ENCODE results near the gene IGFL2.
"Not testable (repeated sequence)": the region's sequence is repeated elsewhere in the genome, so short reads cannot be mapped to it uniquely, and the experiment has no call there.

The IGFL2 gene

GRCh38 chr19:46189971-46190888 is 42.2 kb downstream of the IGFL2 start:
- no peak for DNase-seq (ENCODE audit: low read depth)

DNA sequence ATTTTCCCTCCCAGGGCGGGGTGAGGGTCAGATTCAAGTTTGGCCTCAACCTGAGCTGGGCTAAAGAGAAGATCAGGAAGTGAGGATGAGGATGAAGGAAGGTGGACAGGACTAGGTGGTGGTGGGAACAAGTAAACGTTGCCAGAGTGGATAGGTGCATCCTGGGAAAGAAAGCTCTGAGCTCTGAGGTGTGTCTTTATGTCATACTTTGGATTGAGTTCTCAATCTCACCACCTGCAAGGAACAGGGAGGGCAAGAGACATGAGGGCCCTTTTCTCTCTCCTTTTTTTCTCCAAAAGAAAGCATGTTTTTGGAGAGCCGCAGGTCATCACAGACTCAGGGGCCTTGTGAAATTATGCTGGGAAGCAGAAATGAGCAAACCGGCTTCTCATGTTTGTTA is 43.3 kb downstream of the IGFL2 start:
- DNase-seq (ENCODE audit: low read depth) = no peak

DNA sequence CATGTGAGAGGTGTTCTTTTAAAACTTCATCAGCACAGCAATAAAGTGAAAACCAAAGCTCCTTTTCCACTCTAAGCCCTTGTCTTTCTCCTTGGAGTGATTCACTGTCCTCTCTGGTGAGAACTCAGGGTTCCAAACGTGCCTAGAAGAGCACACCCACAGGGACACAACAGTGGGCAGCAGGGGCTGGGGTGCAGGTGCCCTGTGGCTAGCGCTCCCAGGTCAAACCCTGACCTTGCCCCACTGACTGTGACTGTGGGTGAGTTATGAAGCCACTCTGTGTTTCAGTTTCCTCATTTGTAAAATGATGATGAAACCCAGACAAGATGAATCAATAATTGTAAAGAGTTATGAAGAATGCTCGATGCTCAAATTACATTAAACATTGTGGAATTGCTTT is 43.9 kb downstream of the IGFL2 start:
- DNase-seq (ENCODE audit: low read depth) = no peak

GRCh38 chr19:46192626-46192991 is 44.6 kb downstream of the IGFL2 start:
- not testable (repeated sequence) for DNase-seq (ENCODE audit: low read depth)

- peak; percentile 49 for DNase-seq (ENCODE audit: low read depth)
Measured at GRCh38 chr19:46192992-46193650, 45.1 kb downstream of the IGFL2 start.

DNA sequence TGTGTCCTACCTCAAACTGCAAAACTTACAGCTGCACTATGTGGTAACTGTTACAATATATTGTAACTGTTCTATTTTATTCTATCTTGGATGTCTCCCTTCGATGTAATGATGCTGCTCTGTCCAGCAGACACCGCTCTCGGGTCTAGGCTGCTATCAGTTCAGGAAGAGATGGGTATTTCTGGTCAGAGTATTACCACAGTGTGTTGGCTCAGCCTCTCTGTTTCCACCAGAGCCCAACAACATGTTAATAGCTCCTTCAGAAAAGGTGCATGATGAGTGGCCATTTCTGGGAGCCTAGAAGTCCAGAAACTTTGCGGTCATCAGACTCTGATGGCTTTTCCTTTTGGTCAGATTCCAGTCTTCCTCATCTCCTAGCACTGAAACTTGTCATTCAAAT is 45.6 kb downstream of the IGFL2 start:
- no peak for DNase-seq (ENCODE audit: low read depth)

DNA sequence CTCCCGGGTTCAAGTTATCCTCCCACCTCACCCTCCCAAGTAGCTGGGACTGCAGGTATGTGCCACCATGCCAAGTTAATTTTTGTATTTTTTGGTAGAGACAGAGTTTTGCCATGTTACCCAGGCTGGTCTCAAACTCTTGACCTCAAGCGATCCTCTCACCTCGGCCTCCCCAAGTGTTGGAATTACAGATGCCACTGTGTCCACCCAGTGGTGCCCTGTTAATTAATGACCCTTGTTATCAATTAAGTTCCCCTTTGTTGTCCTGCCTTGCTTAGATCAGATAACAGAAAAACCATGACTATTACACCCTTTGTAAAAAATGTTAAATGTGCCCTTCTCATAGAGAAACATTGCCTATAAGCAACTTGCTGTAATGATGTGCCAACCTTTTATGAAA is 47.1 kb downstream of the IGFL2 start:
- no peak for DNase-seq (ENCODE audit: low read depth)

GRCh38 chr19:46195919-46196318 is 47.9 kb downstream of the IGFL2 start:
- not testable (repeated sequence) for DNase-seq (ENCODE audit: low read depth)

GRCh38 chr19:46196410-46197124 is 48.5 kb downstream of the IGFL2 start:
- DNase-seq (ENCODE audit: low read depth) = no peak

DNA sequence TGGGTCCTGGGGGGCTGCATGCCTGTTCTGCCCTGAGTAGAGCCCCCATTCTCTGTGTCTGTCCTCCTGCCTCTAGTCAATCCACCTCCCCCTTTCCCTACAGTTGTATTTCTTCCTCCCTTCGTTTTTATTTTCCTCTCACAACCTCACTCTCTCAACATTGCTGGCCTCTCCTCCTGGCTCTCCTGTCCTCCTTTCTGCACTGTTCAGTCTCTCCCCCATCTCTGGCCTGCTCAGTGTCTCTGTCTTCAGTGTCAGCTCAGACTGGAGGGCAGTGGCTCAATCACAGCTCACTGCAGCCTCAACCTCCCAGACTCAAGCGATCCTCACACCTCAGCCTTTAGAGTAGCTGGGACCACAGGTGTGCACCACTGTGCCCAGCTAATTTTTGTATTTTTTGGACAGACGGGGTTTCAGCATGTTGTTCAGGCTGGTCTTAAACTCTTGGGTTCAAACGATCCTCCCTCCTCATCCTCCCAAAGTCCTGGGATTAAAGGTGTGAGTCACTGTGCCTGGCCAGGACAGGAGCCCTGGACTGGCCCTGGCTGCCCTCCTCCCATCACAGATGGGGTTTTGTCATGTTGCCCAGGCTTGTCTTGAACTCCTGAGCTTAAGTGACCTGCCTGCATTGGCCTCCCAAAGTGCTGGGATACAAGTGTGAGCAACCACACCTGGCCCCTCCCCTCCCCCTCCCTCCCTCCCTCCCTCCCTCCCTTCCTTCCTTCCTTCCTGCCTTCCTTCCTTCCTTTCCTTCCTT is 49.5 kb downstream of the IGFL2 start:
- no peak for DNase-seq (ENCODE audit: low read depth)

- DNase-seq (ENCODE audit: low read depth) = no peak
Measured at GRCh38 chr19:46198756-46199155, 50.7 kb downstream of the IGFL2 start.

- DNase-seq (ENCODE audit: low read depth) = no peak
Measured at GRCh38 chr19:46201454-46202310, 53.6 kb downstream of the IGFL2 start.

- DNase-seq (ENCODE audit: low read depth) = no peak
Measured at GRCh38 chr19:46202426-46202825, 54.4 kb downstream of the IGFL2 start.

DNA sequence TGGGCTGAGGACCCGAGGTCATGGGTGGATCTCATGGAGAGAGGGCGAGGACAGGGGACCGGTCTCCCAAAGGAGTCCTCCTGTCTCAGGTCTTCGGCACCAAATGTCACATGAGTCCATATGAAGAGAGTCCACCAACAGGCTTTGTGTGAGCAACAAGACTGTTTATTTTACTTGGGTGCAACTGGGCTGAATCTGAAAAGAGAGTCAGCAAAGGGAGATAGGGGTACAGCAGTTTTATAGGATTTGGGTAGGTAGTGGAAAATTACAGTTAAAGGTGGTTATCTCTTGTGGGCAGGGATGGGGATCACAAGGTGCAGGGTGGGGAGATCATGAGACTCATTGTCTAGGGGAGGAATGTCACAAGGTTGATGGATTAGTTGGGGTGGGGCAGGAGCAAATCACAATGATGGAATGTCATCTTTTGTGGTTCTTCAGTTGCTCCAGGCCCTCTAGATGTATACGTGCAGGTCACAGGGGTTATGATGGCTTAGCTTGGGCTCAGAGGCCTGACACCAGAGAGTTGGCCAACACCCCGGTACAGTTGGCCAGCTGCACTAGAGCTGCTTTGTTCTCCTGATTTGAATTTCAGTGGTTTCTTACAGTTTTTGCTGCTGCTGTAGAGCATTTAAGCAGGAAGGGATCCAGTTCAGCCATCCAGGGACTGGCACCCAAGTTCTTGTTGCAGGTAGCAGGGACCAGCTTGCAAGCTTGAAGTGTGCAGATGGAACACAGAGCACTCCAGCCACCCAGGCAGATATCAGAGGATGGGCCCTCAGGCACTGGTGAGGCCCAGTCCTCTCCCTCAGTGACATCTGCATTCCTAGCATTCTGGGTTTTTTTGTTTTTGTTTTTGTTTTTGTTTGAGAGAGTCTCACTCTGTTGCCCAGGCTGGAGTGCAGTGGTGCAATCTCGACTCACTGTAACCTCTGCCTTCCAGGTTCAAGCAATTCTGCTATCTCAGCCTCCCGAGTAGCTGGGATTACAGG is 55.1 kb downstream of the IGFL2 start:
- DNase-seq (ENCODE audit: low read depth) = no peak

GRCh38 chr19:46204008-46204407 is 56.0 kb downstream of the IGFL2 start:
- DNase-seq (ENCODE audit: low read depth) = no peak

DNA sequence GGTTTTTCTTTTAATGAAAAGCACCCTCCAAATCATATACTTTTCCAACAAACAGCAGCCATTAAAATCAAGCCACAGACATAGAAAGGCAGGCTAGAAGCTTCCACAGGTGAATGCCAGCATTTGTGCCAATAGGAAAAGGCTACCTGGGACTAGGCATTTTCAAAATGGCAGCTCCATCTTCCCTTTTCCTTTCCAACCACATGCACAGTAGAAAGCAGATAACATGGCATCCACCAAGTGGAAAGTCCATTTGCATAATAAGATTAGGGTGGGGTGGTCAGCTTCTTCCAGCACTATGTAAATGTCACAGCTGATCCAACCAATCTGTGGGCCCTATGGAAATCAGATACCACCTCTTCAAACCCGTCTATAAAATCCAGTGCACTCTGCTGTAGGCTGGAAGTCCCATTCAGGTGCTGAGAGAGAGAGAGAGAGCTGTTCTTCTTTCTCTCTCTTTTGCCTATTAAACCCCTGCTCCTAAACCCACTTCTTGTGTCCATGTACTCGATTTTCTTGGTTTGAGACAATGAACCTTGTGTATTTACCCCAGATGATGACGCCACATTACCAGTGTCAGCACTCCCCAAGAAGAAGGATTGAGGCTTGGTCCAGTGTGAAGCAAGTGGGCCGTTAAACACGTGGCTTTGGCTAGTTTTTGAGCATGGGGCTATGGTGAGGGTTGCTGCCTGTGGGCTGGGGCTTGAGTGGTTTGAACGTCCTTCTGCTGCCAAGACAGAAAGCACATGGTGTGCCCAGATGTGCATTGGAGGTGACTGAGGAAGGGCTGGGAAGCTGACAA is 57.3 kb downstream of the IGFL2 start:
- no peak for DNase-seq (ENCODE audit: low read depth)

DNA sequence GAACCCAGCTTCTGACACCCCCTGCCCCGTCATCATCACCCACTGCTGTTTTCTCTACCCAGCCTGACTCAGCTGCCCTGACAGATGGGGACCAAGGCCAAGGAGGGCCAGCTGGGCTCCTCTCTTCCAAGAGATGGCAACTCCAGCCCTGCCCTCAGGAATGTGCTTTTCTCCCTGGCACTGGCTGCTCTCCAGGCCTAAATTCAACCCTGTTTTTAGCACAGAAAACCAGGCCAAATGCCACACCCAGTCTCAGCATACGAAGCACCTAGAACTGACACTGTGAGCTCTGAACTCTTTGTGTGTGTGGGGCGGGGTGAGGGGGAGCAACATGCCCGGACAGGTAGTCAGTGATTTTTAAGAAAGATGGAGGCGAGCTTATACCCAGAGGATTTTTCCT is 58.1 kb downstream of the IGFL2 start:
- no peak for DNase-seq (ENCODE audit: low read depth)

DNA sequence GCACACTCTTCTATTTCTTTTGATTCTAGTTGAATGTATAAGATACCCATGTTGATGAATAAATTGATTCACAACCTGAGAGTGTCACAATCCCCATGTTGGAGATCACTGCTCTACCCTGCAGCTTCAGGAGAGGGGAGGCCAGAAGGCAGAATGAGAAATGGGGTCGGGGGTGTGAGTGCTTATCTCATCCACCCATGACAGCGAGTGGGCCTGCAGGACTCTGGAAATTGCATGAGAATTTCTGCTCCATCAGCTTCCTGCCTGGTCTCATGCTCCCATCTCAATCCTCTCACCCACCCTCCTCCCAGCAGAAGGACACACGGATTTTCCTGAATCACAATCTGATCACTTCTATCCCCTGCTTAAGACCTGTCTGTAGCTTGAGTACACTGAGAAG is 58.6 kb downstream of the IGFL2 start:
- no peak for DNase-seq (ENCODE audit: low read depth)

- DNase-seq (ENCODE audit: low read depth) = not testable (repeated sequence)
Measured at GRCh38 chr19:46207858-46208257, 59.8 kb downstream of the IGFL2 start.
